ENCODE results near the gene ISYNA1. TPM values are rescaled to one million over a fixed set of nuclear protein-coding genes. Genes with fewer than 3 reads are reported as not detected.

ISYNA1 gene
- total and polyA plus RNA-seq, 2 of the 13 experiments (the other 11 are each of a cell fraction or from before 2014, with no cell fraction given), result 29.6 to 48.5 TPM

DNA sequence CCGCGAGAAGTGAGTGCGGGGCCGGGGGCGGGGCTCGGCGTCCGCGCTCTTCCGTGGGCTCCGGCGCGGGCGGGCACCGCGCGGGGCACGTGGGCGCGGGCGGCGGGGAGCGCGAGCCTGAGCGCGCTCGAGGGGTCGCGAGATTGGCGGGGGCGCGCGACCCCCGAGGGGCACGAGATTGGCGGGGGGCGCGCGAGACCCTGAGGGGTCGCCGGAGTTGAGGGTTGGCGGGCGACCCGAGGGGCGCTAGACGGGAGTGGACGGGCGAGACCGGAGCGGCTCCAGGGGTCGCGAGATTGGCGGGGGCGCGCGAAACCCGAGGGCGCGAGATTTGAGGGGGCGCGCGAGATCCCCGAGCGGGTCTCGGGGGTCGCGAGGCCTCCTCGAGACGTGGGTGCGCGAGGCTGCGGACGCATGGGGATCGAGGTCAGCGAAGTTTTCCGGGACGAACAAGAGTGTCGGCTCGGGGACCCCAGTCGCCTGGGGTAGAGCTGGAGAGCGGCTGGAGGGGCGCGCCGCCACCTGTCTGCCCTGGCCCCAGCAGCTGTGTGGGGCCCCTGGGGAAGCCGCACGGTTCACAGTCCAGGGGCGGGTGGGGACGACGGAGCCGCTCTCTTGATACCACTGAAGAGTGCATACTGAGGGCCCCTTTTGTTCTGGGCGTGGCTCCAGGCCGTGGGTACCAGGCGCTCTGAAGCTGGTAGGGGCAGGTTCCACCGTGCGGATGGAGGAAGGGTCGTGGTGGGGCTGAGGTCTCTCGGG lies 18.1 kb downstream of the ISYNA1 start (continued):
- TF ChIP-seq, protein P1, sequence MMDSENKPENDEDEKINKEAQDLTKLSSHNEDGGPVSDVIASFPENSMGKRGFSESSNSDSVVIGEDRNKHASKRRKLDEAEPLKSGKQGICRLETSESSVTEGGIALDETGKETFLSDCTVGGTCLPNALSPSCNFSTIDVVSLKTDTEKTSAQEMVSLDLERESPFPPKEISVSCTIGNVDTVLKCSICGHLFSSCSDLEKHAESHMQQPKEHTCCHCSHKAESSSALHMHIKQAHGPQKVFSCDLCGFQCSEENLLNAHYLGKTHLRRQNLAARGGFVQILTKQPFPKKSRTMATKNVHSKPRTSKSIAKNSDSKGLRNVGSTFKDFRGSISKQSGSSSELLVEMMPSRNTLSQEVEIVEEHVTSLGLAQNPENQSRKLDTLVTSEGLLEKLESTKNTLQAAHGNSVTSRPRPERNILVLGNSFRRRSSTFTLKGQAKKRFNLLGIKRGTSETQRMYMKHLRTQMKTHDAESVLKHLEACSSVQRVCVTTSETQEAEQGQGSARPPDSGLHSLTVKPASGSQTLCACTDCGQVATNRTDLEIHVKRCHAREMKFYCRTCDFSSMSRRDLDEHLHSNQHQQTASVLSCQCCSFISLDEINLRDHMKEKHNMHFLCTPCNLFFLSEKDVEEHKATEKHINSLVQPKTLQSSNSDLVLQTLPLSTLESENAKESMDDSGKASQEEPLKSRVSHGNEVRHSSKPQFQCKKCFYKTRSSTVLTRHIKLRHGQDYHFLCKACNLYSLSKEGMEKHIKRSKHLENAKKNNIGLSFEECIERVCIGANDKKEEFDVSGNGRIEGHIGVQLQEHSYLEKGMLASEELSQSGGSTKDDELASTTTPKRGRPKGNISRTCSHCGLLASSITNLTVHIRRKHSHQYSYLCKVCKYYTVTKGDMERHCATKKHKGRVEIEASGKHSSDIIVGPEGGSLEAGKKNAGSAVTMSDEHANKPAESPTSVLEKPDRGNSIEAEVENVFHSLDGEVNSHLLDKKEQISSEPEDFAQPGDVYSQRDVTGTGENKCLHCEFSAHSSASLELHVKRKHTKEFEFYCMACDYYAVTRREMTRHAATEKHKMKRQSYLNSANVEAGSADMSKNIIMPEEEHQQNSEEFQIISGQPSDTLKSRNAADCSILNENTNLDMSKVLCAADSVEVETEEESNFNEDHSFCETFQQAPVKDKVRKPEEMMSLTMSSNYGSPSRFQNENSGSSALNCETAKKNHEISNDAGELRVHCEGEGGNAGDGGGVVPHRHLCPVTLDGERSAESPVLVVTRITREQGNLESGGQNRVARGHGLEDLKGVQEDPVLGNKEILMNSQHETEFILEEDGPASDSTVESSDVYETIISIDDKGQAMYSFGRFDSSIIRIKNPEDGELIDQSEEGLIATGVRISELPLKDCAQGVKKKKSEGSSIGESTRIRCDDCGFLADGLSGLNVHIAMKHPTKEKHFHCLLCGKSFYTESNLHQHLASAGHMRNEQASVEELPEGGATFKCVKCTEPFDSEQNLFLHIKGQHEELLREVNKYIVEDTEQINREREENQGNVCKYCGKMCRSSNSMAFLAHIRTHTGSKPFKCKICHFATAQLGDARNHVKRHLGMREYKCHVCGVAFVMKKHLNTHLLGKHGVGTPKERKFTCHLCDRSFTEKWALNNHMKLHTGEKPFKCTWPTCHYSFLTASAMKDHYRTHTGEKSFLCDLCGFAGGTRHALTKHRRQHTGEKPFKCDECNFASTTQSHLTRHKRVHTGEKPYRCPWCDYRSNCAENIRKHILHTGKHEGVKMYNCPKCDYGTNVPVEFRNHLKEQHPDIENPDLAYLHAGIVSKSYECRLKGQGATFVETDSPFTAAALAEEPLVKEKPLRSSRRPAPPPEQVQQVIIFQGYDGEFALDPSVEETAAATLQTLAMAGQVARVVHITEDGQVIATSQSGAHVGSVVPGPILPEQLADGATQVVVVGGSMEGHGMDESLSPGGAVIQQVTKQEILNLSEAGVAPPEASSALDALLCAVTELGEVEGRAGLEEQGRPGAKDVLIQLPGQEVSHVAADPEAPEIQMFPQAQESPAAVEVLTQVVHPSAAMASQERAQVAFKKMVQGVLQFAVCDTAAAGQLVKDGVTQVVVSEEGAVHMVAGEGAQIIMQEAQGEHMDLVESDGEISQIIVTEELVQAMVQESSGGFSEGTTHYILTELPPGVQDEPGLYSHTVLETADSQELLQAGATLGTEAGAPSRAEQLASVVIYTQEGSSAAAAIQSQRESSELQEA (CRISPR knock-in tag; IDR thresholded peaks at IDR 0.05; ENCODE audit: not compliant biosample characterization), result no peak
- TF ChIP-seq GATAD2A (CRISPR knock-in tag; IDR thresholded peaks at IDR 0.05) (peak; percentile 60; the same call in 1 of the 2 replicates), KDM6A (CRISPR knock-in tag; IDR thresholded peaks at IDR 0.05; ENCODE audit: low read depth) (peak; percentile 74), ZNF607 (CRISPR knock-in tag; IDR thresholded peaks at IDR 0.05; ENCODE audit: borderline replicate concordance) (0 out of 2 replicates have a peak, but pooled peaks have one; percentile 11), ZNF790 (CRISPR knock-in tag; IDR thresholded peaks at IDR 0.05; ENCODE audit: borderline replicate concordance) (no peak), TBX2 (CRISPR knock-in tag; IDR thresholded peaks at IDR 0.05; ENCODE audit: borderline replicate concordance) (peak; percentile 71; the same call in 1 of the 2 replicates), SYNCRIP (IDR thresholded peaks at IDR 0.05; ENCODE audit: insufficient read depth, low read depth, low read length) (no peak), ZNF563 (CRISPR knock-in tag; IDR thresholded peaks at IDR 0.05) (peak; percentile 20; the same call in 1 of the 2 replicates)
- TF ChIP-seq, protein P2, sequence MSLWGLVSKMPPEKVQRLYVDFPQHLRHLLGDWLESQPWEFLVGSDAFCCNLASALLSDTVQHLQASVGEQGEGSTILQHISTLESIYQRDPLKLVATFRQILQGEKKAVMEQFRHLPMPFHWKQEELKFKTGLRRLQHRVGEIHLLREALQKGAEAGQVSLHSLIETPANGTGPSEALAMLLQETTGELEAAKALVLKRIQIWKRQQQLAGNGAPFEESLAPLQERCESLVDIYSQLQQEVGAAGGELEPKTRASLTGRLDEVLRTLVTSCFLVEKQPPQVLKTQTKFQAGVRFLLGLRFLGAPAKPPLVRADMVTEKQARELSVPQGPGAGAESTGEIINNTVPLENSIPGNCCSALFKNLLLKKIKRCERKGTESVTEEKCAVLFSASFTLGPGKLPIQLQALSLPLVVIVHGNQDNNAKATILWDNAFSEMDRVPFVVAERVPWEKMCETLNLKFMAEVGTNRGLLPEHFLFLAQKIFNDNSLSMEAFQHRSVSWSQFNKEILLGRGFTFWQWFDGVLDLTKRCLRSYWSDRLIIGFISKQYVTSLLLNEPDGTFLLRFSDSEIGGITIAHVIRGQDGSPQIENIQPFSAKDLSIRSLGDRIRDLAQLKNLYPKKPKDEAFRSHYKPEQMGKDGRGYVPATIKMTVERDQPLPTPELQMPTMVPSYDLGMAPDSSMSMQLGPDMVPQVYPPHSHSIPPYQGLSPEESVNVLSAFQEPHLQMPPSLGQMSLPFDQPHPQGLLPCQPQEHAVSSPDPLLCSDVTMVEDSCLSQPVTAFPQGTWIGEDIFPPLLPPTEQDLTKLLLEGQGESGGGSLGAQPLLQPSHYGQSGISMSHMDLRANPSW (CRISPR knock-in tag; IDR thresholded peaks at IDR 0.05; ENCODE audit: borderline replicate concordance), result no peak
- TF ChIP-seq, protein P3, sequence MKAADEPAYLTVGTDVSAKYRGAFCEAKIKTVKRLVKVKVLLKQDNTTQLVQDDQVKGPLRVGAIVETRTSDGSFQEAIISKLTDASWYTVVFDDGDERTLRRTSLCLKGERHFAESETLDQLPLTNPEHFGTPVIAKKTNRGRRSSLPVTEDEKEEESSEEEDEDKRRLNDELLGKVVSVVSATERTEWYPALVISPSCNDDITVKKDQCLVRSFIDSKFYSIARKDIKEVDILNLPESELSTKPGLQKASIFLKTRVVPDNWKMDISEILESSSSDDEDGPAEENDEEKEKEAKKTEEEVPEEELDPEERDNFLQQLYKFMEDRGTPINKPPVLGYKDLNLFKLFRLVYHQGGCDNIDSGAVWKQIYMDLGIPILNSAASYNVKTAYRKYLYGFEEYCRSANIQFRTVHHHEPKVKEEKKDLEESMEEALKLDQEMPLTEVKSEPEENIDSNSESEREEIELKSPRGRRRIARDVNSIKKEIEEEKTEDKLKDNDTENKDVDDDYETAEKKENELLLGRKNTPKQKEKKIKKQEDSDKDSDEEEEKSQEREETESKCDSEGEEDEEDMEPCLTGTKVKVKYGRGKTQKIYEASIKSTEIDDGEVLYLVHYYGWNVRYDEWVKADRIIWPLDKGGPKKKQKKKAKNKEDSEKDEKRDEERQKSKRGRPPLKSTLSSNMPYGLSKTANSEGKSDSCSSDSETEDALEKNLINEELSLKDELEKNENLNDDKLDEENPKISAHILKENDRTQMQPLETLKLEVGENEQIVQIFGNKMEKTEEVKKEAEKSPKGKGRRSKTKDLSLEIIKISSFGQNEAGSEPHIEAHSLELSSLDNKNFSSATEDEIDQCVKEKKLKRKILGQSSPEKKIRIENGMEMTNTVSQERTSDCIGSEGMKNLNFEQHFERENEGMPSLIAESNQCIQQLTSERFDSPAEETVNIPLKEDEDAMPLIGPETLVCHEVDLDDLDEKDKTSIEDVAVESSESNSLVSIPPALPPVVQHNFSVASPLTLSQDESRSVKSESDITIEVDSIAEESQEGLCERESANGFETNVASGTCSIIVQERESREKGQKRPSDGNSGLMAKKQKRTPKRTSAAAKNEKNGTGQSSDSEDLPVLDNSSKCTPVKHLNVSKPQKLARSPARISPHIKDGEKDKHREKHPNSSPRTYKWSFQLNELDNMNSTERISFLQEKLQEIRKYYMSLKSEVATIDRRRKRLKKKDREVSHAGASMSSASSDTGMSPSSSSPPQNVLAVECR (CRISPR knock-in tag; IDR thresholded peaks at IDR 0.05; ENCODE audit: borderline replicate concordance), result peak; percentile 66
- TF ChIP-seq, protein P4, sequence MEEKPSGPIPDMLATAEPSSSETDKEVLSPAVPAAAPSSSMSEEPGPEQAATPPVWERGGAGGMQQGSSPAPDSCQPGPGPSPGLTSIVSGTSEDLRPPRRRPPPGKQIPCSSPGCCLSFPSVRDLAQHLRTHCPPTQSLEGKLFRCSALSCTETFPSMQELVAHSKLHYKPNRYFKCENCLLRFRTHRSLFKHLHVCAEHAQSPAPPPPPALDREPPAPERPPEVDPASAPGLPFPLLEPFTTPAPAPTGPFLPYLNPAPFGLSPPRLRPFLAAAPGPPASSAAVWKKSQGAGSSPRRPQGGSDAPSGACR (CRISPR knock-in tag; IDR thresholded peaks at IDR 0.05), result 0 out of 2 replicates have a peak, but pooled peaks have one; percentile 57
